Sigmoid colon (tissue), 7 donors: ENCODE data around the gene MYH11. TPM values are rescaled to one million over a fixed set of nuclear protein-coding genes. Genes with fewer than 3 reads are reported as not detected.

Source experiments
- DNase-seq: peaks from one replicate; pipeline ENCODE4 v3.0.0-alpha.2; 2019
- H3K27ac ChIP-seq, 4 donors: fragments of 200-600 bp; sonication (generic); one replicate each; pipeline ENCODE4 v1.5.1; 2016 to 2019; ENCODE audit warnings: mild to moderate bottlenecking in 1 of 4
- H3K27me3 ChIP-seq, 3 donors: fragments of 200-600 bp; sonication (generic); one replicate each; pipeline ENCODE4 v1.5.1; 2019; ENCODE audit warnings: mild to moderate bottlenecking in 1 of 3
- H3K36me3 ChIP-seq, 4 donors: fragments of 200-600 bp; sonication (generic); one replicate each; pipeline ENCODE4 v1.5.1; 2016 to 2019
- H3K4me1 ChIP-seq, 4 donors: fragments of 200-600 bp; sonication (generic); one replicate each; pipeline ENCODE4 v1.5.1; 2017 to 2019
- H3K4me3 ChIP-seq, 4 donors: fragments of 200-600 bp; sonication (generic); one replicate each; pipeline ENCODE4 v1.5.1; 2017 to 2019; ENCODE audit warnings: mild to moderate bottlenecking in 2 of 4, moderate library complexity in 1 of 4
- H3K9me3 ChIP-seq, 4 donors: fragments of 200-600 bp in 3 of 4; sonication (generic) in 3 of 4; one replicate each; pipeline versions ENCODE4 v1.5.1 to v1.6.1; 2013 to 2019
- EP300 ChIP-seq, 4 donors: sonication (generic); formaldehyde crosslinking; IDR thresholded peaks; one replicate each; pipeline ENCODE4 v1.6.1; 2017; ENCODE audit warnings: antibody characterized with exemption in 4 of 4
- POLR2A ChIP-seq, 2 donors: fragments of 450-650 bp; IDR thresholded peaks; one replicate each; pipeline ENCODE4 v1.6.1; 2016; ENCODE audit warnings: antibody characterized with exemption in 2 of 2, mild to moderate bottlenecking in 2 of 2, moderate library complexity in 2 of 2
- POLR2AphosphoS5 ChIP-seq, 4 donors: sonication (generic); formaldehyde crosslinking; IDR thresholded peaks; one replicate each; pipeline ENCODE4 v1.6.1; 2017; ENCODE audit warnings: antibody characterized with exemption in 4 of 4
- WGBS, 2 donors: extraction: QIAGEN DNeasy Blood & Tissue Kit; methylation state at CpG; one replicate each; pipeline ENCODE4 v1.1.7; 2013; 5-methylcytosine and 5-hydroxymethylcytosine counted together
- intact Hi-C: fragments of 100-400 bp; cut with DNase I; formaldehyde crosslinking; loops from one replicate; pipeline ENCODE4 v1.15.1; 2023
- polyA plus RNA-seq, 3 donors: library from polyadenylated mRNA; stranded (reverse); fragments of 200-250 nt; gene quantifications; one replicate each; pipeline ENCODE4 v1.2.3, GENCODE V29; 2013
- total RNA-seq, 4 donors: library from RNA; depleted of rRNA; stranded (reverse); fragments of >200 nt; gene quantifications; one replicate each; pipeline ENCODE4 v1.1.0, GENCODE V29; 2016
- TF ChIP-seq, protein P1 (sequence below), 4 experiments: fragments of 450-650 bp in 3 of 4; fragments of 200-600 bp in 1 of 4; IDR thresholded peaks; one replicate each; pipeline ENCODE4 v1.5.1; 2016 to 2019; ENCODE audit warnings: antibody characterized with exemption in 4 of 4, mild to moderate bottlenecking in 3 of 4, moderate library complexity in 2 of 4
- donor health status: healthy with polysubstance abuse.
- donor health status: Bipolar disorder and iron deficiency.
- donor health status: healthy.

Gene MYH11
- total and polyA plus RNA-seq, 7 donors: 5.1 to 11,818 (median 4,282) TPM

DNA sequence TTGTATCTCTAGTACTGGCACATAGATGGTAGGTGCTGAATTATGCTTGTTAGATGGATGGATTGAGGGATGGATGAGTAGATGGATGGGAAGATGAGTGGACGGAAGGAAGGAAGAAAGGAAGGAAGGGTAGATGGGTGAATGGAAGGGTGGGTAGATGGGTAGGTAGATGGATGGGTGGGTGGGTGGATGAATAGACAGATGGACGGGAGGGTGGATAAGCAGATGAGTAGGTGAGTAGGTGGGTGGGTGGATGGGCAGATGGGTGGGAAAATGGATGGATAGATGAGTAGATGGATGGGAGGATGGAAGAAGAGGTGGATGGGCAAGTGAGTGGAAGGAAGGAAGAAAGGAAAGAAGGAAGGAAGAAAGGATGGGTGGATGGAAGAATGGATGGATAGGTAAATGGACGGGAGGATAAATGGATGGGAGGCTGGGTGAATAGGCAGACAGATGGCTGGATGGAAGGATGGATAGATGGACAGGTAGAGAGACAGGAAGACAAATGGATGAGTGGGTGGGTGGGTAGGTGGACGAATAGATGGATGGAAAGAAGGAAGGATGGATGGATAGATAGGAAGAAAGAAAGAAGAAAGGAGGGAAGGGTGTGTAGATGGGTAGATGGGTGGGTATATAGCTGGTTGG, 56.9 kb downstream of the MYH11 start:
- no peaks in the 10 kb centered on the region for H3K9me3 ChIP-seq
- no peak overlapping the region for H3K4me3 ChIP-seq
- intact Hi-C loops: loop anchor here (10.0 kb wide), 1 partner anchor 325 kb away; no protein-coding TSS in a partner anchor
- H3K4me1 ChIP-seq: peaks cover 0 to 100% (median 93%) of the 10 kb centered on the region in 4 donors
- H3K27ac ChIP-seq: peak overlapping the region; percentile 58 to 98 (median 87)
- peak; percentile 35 for DNase-seq
- H3K27me3 ChIP-seq: no peaks in the 10 kb centered on the region
- H3K36me3 ChIP-seq: peaks cover 4 to 89% (median 55%) of the 10 kb centered on the region in 4 donors
- TF ChIP-seq EP300 (IDR thresholded peaks at IDR 0.05) (no peak), POLR2AphosphoS5 (IDR thresholded peaks at IDR 0.05) (no peak), POLR2A (IDR thresholded peaks at IDR 0.05) (no peak)
- TF ChIP-seq, protein P1, sequence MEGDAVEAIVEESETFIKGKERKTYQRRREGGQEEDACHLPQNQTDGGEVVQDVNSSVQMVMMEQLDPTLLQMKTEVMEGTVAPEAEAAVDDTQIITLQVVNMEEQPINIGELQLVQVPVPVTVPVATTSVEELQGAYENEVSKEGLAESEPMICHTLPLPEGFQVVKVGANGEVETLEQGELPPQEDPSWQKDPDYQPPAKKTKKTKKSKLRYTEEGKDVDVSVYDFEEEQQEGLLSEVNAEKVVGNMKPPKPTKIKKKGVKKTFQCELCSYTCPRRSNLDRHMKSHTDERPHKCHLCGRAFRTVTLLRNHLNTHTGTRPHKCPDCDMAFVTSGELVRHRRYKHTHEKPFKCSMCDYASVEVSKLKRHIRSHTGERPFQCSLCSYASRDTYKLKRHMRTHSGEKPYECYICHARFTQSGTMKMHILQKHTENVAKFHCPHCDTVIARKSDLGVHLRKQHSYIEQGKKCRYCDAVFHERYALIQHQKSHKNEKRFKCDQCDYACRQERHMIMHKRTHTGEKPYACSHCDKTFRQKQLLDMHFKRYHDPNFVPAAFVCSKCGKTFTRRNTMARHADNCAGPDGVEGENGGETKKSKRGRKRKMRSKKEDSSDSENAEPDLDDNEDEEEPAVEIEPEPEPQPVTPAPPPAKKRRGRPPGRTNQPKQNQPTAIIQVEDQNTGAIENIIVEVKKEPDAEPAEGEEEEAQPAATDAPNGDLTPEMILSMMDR (IDR thresholded peaks at IDR 0.05): no peak
- 82 to 86% methylated on average over 4 of the region's 4 CpGs for WGBS, 2 donors

- WGBS, 2 donors: 78 to 84% methylated on average over 5 of the region's 5 CpGs
- Histone ChIP-seq H3K9me3 (no peaks in the 10 kb centered on the region), H3K4me3 (no peak overlapping the region), H3K27me3 (no peaks in the 10 kb centered on the region), H3K27ac (peak overlapping the region in 3 of 4 donors; percentile 79 to 98 (median 95)), H3K36me3 (peaks cover 4 to 86% (median 58%) of the 10 kb centered on the region in 4 donors), H3K4me1 (peaks cover 0 to 100% (median 92%) of the 10 kb centered on the region in 4 donors)
- intact Hi-C loops: loop anchor here (10.0 kb wide), 1 partner anchor 326 kb away; no protein-coding TSS in a partner anchor
- peak; percentile 56 for DNase-seq
- TF ChIP-seq, protein P1 (IDR thresholded peaks at IDR 0.05): no peak
- no peak for TF ChIP-seq POLR2A (IDR thresholded peaks at IDR 0.05)
- TF ChIP-seq POLR2AphosphoS5 (IDR thresholded peaks at IDR 0.05): no peak
- TF ChIP-seq EP300 (IDR thresholded peaks at IDR 0.05): no peak
Observed at GRCh38 chr16:15798671-15799070, 58.2 kb downstream of the MYH11 start.

DNA sequence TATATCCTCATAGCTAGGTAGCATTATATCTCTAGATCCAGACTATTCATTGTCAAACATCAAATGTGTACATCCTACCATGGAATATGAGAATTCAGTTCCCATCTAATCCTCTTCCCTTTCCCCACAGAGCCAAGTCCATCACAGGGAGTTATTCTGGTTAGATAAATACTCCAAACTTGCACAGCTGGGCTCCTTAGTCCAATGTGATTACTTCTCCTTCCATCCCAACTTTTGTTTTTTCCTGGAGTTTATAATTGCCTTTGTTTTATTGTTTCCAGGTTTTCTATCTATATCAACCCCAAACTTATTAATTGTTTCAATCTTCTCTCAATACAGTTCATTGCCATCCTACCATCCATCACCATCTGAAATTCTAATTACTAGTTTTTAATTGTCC, 59.9 kb downstream of the MYH11 start:
- TF ChIP-seq EP300 (IDR thresholded peaks at IDR 0.05) (no peak), POLR2A (IDR thresholded peaks at IDR 0.05) (no peak), POLR2AphosphoS5 (IDR thresholded peaks at IDR 0.05) (no peak)
- TF ChIP-seq, protein P1 (IDR thresholded peaks at IDR 0.05): no peak

DNA sequence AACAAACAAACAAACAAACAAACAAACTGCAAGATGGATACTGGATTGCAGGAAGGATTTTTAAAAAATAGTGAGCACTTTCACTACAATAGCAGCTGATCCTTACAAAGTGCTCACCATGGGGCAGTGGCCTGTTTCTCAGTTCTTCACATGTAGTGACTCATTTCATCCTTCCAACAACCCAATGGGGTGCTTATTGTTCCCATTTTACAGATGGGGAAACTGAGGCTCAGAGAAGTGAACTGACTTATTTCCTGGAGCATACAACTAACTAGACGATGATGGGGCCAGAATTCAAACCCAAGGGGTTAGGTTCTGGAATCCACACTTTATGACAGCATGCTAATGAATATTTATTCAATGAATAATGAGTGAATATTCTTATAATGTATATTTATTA, 61.2 kb downstream of the MYH11 start:
- H3K27ac ChIP-seq: peak overlapping the region; percentile 67 to 98 (median 84)
- intact Hi-C loops: loop anchor here (10.0 kb wide), 1 partner anchor 329 kb away; no protein-coding TSS in a partner anchor
- peak; percentile 14 for DNase-seq
- TF ChIP-seq, protein P1 (IDR thresholded peaks at IDR 0.05): no peak
- TF ChIP-seq EP300 (IDR thresholded peaks at IDR 0.05) (no peak), POLR2A (IDR thresholded peaks at IDR 0.05) (no peak), POLR2AphosphoS5 (IDR thresholded peaks at IDR 0.05) (no peak)
- H3K27me3 ChIP-seq: no peaks in the 10 kb centered on the region
- WGBS, 2 donors: 85 to 87% methylated on average over 1 of the region's 1 CpG
- no peak overlapping the region for H3K4me3 ChIP-seq
- no peaks in the 10 kb centered on the region for H3K9me3 ChIP-seq
- peaks cover 0 to 99% (median 89%) of the 10 kb centered on the region in 4 donors for H3K4me1 ChIP-seq
- peaks cover 4 to 82% (median 56%) of the 10 kb centered on the region in 4 donors for H3K36me3 ChIP-seq

More for the DNA sequence above, 59.9 kb downstream of the MYH11 start:
- no peak overlapping the region for H3K4me3 ChIP-seq
- H3K27me3 ChIP-seq: no peaks in the 10 kb centered on the region
- intact Hi-C loops: loop anchor here (10.0 kb wide), 1 partner anchor 328 kb away; no protein-coding TSS in a partner anchor
- no peaks in the 10 kb centered on the region for H3K9me3 ChIP-seq
- peaks cover 0 to 99% (median 91%) of the 10 kb centered on the region in 4 donors for H3K4me1 ChIP-seq
- peaks cover 4 to 86% (median 57%) of the 10 kb centered on the region in 4 donors for H3K36me3 ChIP-seq
- H3K27ac ChIP-seq: peak overlapping the region; percentile 1 to 98 (median 84)
- DNase-seq: no peak
